ENCODE results near the gene FUT4.

Gene FUT4

GRCh38 chr11:94533206-94533605 is 10.5 kb upstream of the FUT4 start:
- no peak overlapping the region for H3K4me3 ChIP-seq (ENCODE audit: low read depth, low read length)
- DNase-seq (ENCODE audit: low read depth), result no peak
- no peak for TF ChIP-seq CTCF (conservative IDR thresholded peaks at IDR 0.05; ENCODE audit: low read depth, low read length)

DNA sequence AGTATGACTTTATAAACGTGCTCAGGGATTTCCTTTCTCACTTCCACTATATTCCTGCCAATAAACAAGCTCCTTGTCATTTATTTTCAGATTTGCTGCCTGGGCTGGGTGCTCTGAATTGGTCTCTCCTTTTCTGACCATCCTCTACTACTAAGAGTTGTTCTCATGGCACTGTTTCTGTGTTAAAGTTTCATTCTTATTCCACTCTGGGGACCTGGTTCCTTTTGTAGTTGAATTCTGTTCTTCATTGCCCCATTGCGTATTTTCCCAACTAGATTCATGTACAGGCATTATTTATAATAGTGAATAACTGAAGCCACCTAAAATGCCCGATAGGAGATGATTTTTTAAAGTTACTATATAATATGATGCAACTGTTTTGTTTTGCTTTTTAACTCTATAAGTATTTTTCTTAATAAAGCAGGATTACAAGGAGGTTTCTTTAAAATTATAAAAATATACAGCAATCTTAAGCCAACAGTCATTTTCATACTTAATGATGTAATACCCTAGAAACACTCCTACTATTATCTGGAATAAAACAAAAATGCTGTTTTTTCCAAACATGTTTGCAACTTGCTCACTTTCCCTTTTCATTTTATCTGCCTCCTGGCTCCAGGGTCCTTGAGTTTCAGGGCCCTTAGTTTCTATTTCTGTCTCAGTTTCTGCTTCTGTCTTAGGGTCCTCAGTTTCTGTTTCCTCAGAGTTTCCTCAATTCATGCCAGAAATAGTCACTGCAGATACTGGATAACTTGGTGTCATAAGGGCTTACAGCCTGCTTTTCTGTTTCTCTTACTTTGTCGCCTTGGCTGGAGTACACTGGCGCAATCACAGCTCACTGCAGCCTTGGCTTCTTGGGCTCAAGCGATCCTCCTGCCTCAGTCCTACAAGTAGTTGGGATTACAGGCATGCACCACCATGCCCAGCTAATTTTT is 9.8 kb upstream of the FUT4 start:
- TF ChIP-seq CTCF (conservative IDR thresholded peaks at IDR 0.05; ENCODE audit: low read depth, low read length), result no peak
- no peak overlapping the region for H3K4me3 ChIP-seq (ENCODE audit: low read depth, low read length)
- DNase-seq (ENCODE audit: low read depth), result no peak

DNA sequence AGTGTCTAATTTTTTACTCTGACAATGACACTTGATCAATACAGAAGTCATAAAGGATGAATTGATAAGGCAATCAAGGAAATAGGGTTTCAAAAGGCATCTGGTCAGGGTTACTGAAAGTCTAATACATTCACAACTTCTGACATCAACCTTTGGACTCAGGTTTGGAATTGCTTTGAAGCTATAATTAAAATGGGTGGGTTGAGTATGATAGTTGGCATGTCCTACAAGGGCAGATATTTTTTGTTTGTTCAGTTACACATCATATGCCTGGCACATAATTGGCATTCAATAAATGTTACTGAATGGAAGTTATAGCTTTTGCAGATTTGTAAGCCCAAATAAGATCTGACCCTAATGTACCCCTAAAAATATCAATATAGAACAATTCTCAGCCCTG is 7.3 kb upstream of the FUT4 start:
- no peak overlapping the region for H3K4me3 ChIP-seq (ENCODE audit: low read depth, low read length)
- DNase-seq (ENCODE audit: low read depth), result no peak
- no peak for TF ChIP-seq CTCF (conservative IDR thresholded peaks at IDR 0.05; ENCODE audit: low read depth, low read length)

GRCh38 chr11:94537031-94537600 is 6.6 kb upstream of the FUT4 start:
- no peak for TF ChIP-seq CTCF (conservative IDR thresholded peaks at IDR 0.05; ENCODE audit: low read depth, low read length)
- DNase-seq (ENCODE audit: low read depth), result peak; percentile 73
- no peak overlapping the region for H3K4me3 ChIP-seq (ENCODE audit: low read depth, low read length)

- TF ChIP-seq CTCF (conservative IDR thresholded peaks at IDR 0.05; ENCODE audit: low read depth, low read length), result no peak
- H3K4me3 ChIP-seq (ENCODE audit: low read depth, low read length), result no peak overlapping the region
- no peak for DNase-seq (ENCODE audit: low read depth)
These were observed 4.3 kb upstream of the FUT4 start for GRCh38 chr11:94539420-94539819.

- peak overlapping the region; percentile 74 for H3K4me3 ChIP-seq (ENCODE audit: low read depth, low read length)
- DNase-seq (ENCODE audit: low read depth), result no peak
- no peak for TF ChIP-seq CTCF (conservative IDR thresholded peaks at IDR 0.05; ENCODE audit: low read depth, low read length)
These were observed 1.0 kb downstream of the FUT4 start for GRCh38 chr11:94544646-94545263.

All from choroid plexus epithelial cell (primary cell).